Measurements from ENCODE around the gene SLC14A1.

SLC14A1 gene

GRCh38 chr18:45722899-45723298 is 1.1 kb upstream of the SLC14A1 start:
- peak; percentile 62 for DNase-seq (ENCODE audit: low spot score)

- no peak for DNase-seq (ENCODE audit: low spot score)
Observed at GRCh38 chr18:45724601-45725000, 620 bp downstream of the SLC14A1 start.

- DNase-seq (ENCODE audit: low spot score), result no peak
Observed at GRCh38 chr18:45725336-45725735, 1.4 kb downstream of the SLC14A1 start.

GRCh38 chr18:45726603-45727002 is 2.6 kb downstream of the SLC14A1 start:
- DNase-seq (ENCODE audit: low spot score), result no peak

DNA sequence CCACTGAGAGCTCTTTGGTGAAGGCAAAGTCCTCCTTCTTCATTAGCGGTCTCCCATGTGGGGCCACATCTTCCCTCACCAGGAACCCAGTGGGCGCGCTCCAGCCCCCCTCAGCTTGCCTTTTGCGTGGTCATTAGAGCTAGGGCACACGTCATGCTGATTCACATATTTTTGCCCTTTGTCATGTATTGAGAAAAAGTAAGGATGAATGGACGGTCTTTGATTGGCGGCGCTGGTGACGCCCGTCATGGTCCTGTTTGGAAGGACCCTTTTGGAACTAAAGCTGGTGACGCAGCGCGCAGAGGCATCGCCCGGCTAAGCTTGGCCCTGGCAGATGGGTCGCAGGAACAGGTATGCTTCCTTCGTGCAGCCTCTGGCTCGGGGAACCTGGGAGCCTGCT is 3.1 kb downstream of the SLC14A1 start:
- no peak for DNase-seq (ENCODE audit: low spot score)

GRCh38 chr18:45728336-45729010 is 4.5 kb downstream of the SLC14A1 start:
- DNase-seq (ENCODE audit: low spot score), result no peak

DNA sequence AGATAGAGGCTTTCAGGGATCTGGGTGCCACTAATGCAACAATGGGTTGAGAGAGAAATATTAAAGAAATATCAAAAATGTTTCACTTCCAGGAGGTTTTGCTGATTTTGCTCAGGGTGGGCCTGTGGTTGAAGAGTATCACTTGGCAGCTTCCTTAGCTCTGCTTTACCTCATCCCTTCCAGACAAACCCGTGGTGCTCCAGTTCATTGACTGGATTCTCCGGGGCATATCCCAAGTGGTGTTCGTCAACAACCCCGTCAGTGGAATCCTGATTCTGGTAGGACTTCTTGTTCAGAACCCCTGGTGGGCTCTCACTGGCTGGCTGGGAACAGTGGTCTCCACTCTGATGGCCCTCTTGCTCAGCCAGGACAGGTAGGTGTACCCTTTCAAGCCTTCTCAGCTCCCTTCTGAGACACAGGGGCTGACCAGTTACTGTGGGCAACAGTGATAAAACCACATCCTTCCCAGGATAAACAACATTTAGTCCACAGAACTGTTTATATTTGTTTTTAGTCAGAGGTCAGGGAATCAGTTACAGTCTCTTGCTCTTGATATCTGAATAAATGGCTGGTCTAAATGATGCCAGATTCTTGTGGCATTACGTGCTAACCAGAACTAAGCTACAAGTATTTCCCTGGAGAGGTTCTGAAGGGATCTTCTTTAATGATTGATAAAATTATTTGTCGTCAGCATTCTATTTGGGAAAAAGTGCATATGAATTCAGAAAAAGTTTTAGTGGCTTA is 7.0 kb downstream of the SLC14A1 start:
- no peak for DNase-seq (ENCODE audit: low spot score)

DNA sequence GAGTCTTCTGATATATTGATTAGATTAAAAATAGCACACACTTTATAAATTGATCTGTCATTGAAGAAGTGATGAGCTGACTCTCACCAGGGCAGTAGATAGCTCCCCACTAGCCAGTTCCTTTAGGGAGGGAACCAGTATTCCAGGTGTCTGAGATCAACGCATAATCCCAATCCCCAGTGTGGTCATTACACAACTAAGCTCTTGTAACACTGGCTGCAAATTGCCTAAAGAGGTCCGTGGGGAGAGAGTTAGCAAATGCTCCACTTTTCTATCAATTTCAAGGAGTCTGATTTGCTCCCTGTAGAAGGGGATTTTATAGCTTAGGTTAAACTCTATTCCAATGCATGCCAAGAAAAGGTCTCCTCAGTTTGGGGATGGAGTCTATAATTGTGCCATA is 7.7 kb downstream of the SLC14A1 start:
- DNase-seq (ENCODE audit: low spot score), result no peak

DNA sequence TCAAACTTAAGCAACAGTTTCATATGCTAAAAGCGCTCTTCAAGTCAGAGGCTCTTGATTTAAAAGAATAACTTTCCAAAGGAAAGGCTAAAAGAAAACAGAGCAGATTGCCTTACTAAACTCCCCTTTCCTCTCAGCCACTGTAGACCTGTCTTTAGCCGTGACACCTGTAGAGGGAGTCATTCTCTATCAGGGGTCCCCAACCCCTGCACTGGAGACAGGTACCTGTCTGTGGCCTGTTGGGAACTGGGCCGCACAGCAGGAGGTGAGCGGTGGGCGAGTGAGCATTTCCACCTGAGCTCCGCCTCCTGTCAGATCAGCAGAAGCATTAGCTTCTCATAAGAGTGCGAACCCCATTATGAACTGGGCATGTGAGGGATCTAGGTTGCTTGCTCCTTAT is 9.6 kb downstream of the SLC14A1 start:
- DNase-seq (ENCODE audit: low spot score), result no peak

DNA sequence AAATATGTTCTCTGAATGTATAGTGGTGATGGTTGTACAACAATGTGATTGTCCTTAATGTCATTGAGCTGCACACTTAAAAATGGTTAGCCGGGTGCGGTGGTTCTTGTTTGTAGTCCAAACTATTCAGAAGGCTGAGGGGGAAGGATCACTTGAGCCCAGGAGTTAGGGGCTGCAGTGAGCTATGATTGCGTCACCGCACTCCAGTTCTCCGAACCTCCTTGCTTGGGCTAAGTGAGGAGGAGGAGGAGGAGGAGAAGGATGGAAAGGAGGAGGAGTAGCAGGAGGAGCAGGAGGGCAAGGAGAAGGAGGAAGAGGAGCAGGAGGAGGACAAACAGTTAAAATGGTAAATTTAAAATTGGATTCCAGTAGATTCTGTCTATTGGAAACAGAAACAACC is 10.5 kb downstream of the SLC14A1 start:
- no peak for DNase-seq (ENCODE audit: low spot score)

GRCh38 chr18:45734944-45735343 is 11.0 kb downstream of the SLC14A1 start:
- DNase-seq (ENCODE audit: low spot score), result no peak

DNA sequence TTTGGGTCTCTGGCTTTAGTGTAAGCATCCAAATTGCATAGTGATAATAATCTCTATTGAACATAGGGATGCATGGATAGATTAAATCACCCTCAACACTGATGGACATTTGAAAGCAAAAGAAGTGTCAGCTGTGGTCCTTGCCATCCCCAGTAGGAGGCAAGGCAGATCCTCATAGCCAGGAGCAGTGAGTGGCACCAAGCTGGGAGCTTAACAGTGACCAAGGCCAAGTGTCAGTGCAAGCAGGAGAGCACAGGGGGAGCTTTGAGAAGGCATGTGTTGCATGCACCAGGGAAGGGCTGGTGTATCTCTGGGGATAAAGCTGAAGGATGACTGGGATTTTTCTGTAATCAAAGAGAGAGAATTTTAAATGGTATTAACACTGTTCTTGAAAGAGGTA is 14.7 kb downstream of the SLC14A1 start:
- DNase-seq (ENCODE audit: low spot score), result no peak

- no peak for DNase-seq (ENCODE audit: low spot score)
Observed at GRCh38 chr18:45739268-45739667, 15.3 kb downstream of the SLC14A1 start.

GRCh38 chr18:45739848-45740247 is 15.9 kb downstream of the SLC14A1 start:
- no peak for DNase-seq (ENCODE audit: low spot score)

GRCh38 chr18:45741056-45741455 is 17.1 kb downstream of the SLC14A1 start:
- no peak for DNase-seq (ENCODE audit: low spot score)

DNA sequence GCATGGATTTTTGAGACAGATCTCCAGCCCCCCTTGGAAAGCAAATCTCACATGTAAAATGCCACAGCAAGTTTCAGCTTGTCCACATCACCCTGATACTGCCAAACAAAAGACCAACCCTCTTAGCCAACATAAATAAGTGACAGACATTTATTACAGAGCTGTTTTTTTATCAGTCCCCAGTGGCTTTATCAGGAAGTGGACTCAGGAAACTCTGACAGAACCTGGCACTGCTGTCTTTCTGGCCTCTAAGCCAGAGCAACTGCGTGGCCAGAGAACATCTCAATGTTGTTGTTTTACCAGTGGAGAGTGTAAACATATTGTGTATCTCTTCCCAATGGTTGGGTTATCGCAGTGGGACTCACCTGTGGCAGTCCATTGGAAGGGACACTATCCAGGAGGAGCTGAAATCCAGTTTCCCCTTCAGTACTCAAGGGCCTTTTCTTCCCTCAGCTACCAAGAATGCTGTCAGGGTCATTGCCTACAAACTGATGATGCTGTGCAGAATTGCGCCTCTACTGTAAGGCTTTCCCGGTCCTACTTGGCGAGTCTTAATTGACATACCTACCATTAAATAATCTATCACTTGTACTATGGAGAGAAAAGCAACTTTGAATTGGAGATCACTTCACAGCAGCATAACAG is 22.0 kb downstream of the SLC14A1 start:
- no peak for DNase-seq (ENCODE audit: low spot score)

DNA sequence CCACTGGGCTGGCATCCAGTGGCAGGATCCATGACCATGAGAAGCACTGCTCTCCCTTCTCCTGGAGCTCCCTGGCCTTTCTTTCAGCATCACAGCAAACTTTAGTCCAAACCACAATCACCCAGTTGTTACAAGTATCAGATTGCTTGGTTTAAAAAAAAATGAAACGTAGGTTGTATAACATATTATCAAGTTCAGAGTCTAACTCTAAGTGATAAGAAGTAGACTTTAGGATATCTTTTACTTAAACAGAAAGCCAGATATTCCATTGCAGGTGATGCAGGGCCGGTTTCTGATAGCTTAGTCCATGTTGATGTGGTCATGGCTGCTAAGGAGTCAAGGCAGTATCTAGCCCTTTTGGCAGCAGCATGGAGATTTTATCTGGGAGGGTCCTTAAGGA is 24.5 kb downstream of the SLC14A1 start:
- no peak for DNase-seq (ENCODE audit: low spot score)

DNA sequence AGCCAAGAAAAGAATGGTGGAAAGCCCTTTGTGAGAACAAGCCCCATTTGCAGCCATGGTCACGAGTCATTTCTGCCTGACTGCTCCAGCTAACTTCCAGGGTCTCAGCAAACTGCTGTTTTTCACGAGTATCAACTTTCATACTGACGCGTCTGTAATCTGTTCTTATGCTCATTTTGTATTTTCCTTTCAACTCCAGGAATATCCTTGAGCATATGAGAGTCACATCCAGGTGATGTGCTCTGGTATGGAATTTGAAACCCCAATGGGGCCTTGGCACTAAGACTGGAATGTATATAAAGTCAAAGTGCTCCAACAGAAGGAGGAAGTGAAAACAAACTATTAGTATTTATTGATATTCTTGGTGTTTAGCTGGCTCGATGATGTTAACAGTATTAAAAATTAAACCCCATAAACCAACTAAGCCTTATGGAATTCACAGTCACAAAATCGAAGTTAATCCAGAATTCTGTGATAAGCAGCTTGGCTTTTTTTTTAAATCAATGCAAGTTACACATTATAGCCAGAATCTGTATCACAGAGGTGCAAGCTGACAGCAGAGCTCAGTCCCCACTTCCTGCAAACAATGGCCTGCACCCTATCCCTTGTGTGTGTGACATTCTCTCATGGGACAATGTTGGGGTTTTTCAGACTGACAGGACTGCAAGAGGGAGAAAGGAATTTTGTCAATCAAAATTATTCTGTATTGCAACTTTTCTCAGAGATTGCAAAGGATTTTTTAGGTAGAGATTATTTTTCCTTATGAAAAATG is 26.1 kb downstream of the SLC14A1 start:
- DNase-seq (ENCODE audit: low spot score), result no peak

- DNase-seq (ENCODE audit: low spot score), result no peak
Observed at GRCh38 chr18:45751766-45752165, 27.8 kb downstream of the SLC14A1 start.

- no peak for DNase-seq (ENCODE audit: low spot score)
Observed at GRCh38 chr18:45752681-45753080, 28.7 kb downstream of the SLC14A1 start.

DNA sequence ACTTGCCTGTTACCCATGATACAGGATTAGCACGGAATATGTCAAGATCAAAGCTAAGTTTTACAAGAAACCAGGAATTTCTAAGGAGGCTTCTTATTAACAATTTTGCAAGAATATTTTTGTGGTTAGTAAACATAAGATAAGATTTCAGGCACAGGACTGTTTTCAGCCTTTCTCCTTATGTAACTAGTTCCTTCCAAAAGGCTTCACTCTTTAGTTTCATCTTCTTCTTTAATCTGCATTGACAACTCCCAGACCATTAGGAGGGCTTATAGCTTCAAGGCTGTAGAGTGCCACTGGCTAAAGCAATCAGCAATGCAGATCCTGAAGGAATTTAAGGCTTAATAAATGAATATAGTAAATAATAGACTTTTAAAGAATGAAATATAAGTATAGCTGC is 29.3 kb downstream of the SLC14A1 start:
- no peak for DNase-seq (ENCODE audit: low spot score)

- no peak for DNase-seq (ENCODE audit: low spot score)
Observed at GRCh38 chr18:45755934-45756333, 32.0 kb downstream of the SLC14A1 start.

GRCh38 chr18:45757005-45757404 is 33.0 kb downstream of the SLC14A1 start:
- DNase-seq (ENCODE audit: low spot score), result no peak

Data from CD4-positive, alpha-beta T cell treated with Interleukin-15 for 4 hours (primary cell).